ENCODE measurements around the gene SLC25A11.

The SLC25A11 gene

GRCh38 chr17:4968486-4969046 is 28.7 kb upstream of the SLC25A11 start:
- Histone ChIP-seq H3K4me2 (ENCODE audit: low read length, poor library complexity, severe bottlenecking) (peak overlapping the region; percentile 82), H2BK120ac (ENCODE audit: low read depth, low read length) (peak overlapping the region; percentile 74), H3K18ac (ENCODE audit: low read depth in 1 of 2, low read length in 2 of 2) (peak overlapping the region; percentile 87 to 99), H2BK12ac (ENCODE audit: low read length in 2 of 2) (peak overlapping the region; percentile 85 to 89), H2AK5ac (ENCODE audit: low read length, severe bottlenecking) (peak overlapping the region; percentile 75), H2BK5ac (ENCODE audit: low read depth, low read length, poor library complexity, severe bottlenecking) (peak overlapping the region; percentile 39), H3K9ac (ENCODE audit: low read length) (peak overlapping the region; percentile 99), H3K23ac (ENCODE audit: low read length in 2 of 2) (peak overlapping the region in 1 of 2 experiments; percentile 90), H2AFZ (ENCODE audit: low read depth, low read length) (peak overlapping the region; percentile 15), H3K4me1 (ENCODE audit: control insufficient read depth, insufficient read depth, low read depth, low read length) (peaks cover 31% of the 10 kb centered on the region), H3K4me3 (ENCODE audit: insufficient read depth in 1 of 2, low read depth in 1 of 2, low read length in 2 of 2) (peak overlapping the region; percentile 59 to 94), H3K14ac (ENCODE audit: low read length in 2 of 2) (peak overlapping the region in 1 of 2 experiments; percentile 95), H3K27me3 (ENCODE audit: control insufficient read depth in 1 of 2, insufficient read depth in 1 of 2, low read length in 2 of 2) (no peaks in the 10 kb centered on the region), H3K4ac (ENCODE audit: low read depth in 1 of 2, low read length in 2 of 2) (peak overlapping the region; percentile 50 to 97), H3K36me3 (ENCODE audit: control insufficient read depth in 1 of 2, insufficient read depth in 2 of 2, low read depth in 1 of 2, low read length in 2 of 2) (peaks cover 37 to 43% of the 10 kb centered on the region in 2 experiments), H2BK15ac (ENCODE audit: low read depth, poor library complexity, severe bottlenecking) (peak overlapping the region; percentile 99), H3K79me1 (replicated peaks; ENCODE audit: low read length, poor library complexity, severe bottlenecking) (peaks cover 29% of the 10 kb centered on the region), H3K27ac (ENCODE audit: low read length, poor library complexity, severe bottlenecking) (peak overlapping the region; percentile 95), H4K8ac (ENCODE audit: low read length) (peak overlapping the region; percentile 89), H4K91ac (ENCODE audit: low read length) (peak overlapping the region; percentile 97), H3K9me3 (ENCODE audit: control insufficient read depth, low read length) (no peaks in the 10 kb centered on the region)
- 19% methylated on average over 22 of the region's 23 CpGs for WGBS
- peak; percentile 45 for DNase-seq

GRCh38 chr17:4967539-4968485 is 28.0 kb upstream of the SLC25A11 start, which contains the start of gene SPAG7:
Gene SPAG7 (minus strand): TSS chr17:4967817. CDS start chr17:4967804, 13 bp downstream.
- peak; percentile 98 for DNase-seq

GRCh38 chr17:4966844-4967538 is 27.1 kb upstream of the SLC25A11 start:
- Histone ChIP-seq H3K27ac (ENCODE audit: low read length, poor library complexity, severe bottlenecking) (peak overlapping the region; percentile 100), H2BK120ac (ENCODE audit: low read depth, low read length) (peak overlapping the region; percentile 77), H2BK5ac (ENCODE audit: low read depth, low read length, poor library complexity, severe bottlenecking) (peak overlapping the region; percentile 71), H3K18ac (ENCODE audit: low read depth in 1 of 2, low read length in 2 of 2) (peak overlapping the region; percentile 85 to 99), H3K36me3 (ENCODE audit: control insufficient read depth in 1 of 2, insufficient read depth in 2 of 2, low read depth in 1 of 2, low read length in 2 of 2) (peaks cover 21 to 30% of the 10 kb centered on the region in 2 experiments), H3K79me1 (replicated peaks; ENCODE audit: low read length, poor library complexity, severe bottlenecking) (peaks cover 25% of the 10 kb centered on the region), H3K14ac (ENCODE audit: low read length in 2 of 2) (peak overlapping the region in 1 of 2 experiments; percentile 93), H3K4me3 (ENCODE audit: insufficient read depth in 1 of 2, low read depth in 1 of 2, low read length in 2 of 2) (peak overlapping the region; percentile 64 to 94), H3K4ac (ENCODE audit: low read depth in 1 of 2, low read length in 2 of 2) (peak overlapping the region; percentile 94 to 97), H3K27me3 (ENCODE audit: control insufficient read depth in 1 of 2, insufficient read depth in 1 of 2, low read length in 2 of 2) (no peaks in the 10 kb centered on the region), H3K23ac (ENCODE audit: low read length in 2 of 2) (peak overlapping the region in 1 of 2 experiments; percentile 47), H3K4me1 (ENCODE audit: control insufficient read depth, insufficient read depth, low read depth, low read length) (peaks cover 31% of the 10 kb centered on the region), H2AK5ac (ENCODE audit: low read length, severe bottlenecking) (peak overlapping the region; percentile 90), H3K9ac (ENCODE audit: low read length) (peak overlapping the region; percentile 99), H2BK15ac (ENCODE audit: low read depth, poor library complexity, severe bottlenecking) (no peak overlapping the region), H3K9me3 (ENCODE audit: control insufficient read depth, low read length) (no peaks in the 10 kb centered on the region), H2AFZ (ENCODE audit: low read depth, low read length) (peak overlapping the region; percentile 64), H4K91ac (ENCODE audit: low read length) (peak overlapping the region; percentile 91), H3K4me2 (ENCODE audit: low read length, poor library complexity, severe bottlenecking) (peak overlapping the region; percentile 83), H2BK12ac (ENCODE audit: low read length in 2 of 2) (peak overlapping the region; percentile 14 to 80), H4K8ac (ENCODE audit: low read length) (peak overlapping the region; percentile 74)
- peak; percentile 100 for DNase-seq
- WGBS = under 1% methylated on average over 32 of the region's 42 CpGs

More at GRCh38 chr17:4967539-4968485, 28.0 kb upstream of the SLC25A11 start, which contains the start of gene SPAG7:
- Histone ChIP-seq H2AK5ac (ENCODE audit: low read length, severe bottlenecking) (peak within 1 kb of the TSS; percentile 90), H3K23ac (ENCODE audit: low read length in 2 of 2) (peak within 1 kb of the TSS in 1 of 2 experiments; percentile 47), H3K14ac (ENCODE audit: low read length in 2 of 2) (peak within 1 kb of the TSS in 1 of 2 experiments; percentile 95), H3K4me1 (ENCODE audit: control insufficient read depth, insufficient read depth, low read depth, low read length) (peaks cover 31% of the 10 kb centered on the region), H2BK5ac (ENCODE audit: low read depth, low read length, poor library complexity, severe bottlenecking) (peak within 1 kb of the TSS; percentile 96), H3K18ac (ENCODE audit: low read depth in 1 of 2, low read length in 2 of 2) (peak within 1 kb of the TSS; percentile 94 to 99), H2BK12ac (ENCODE audit: low read length in 2 of 2) (peak within 1 kb of the TSS; percentile 80 to 85), H3K4ac (ENCODE audit: low read depth in 1 of 2, low read length in 2 of 2) (peak within 1 kb of the TSS; percentile 97), H2BK15ac (ENCODE audit: low read depth, poor library complexity, severe bottlenecking) (peak within 1 kb of the TSS; percentile 100), H2AFZ (ENCODE audit: low read depth, low read length) (peak within 1 kb of the TSS; percentile 64), H4K91ac (ENCODE audit: low read length) (peak within 1 kb of the TSS; percentile 97), H3K4me3 (ENCODE audit: insufficient read depth in 1 of 2, low read depth in 1 of 2, low read length in 2 of 2) (peak within 1 kb of the TSS; percentile 66 to 94), H3K36me3 (ENCODE audit: control insufficient read depth in 1 of 2, insufficient read depth in 2 of 2, low read depth in 1 of 2, low read length in 2 of 2) (peaks cover 29 to 38% of the 10 kb centered on the region in 2 experiments), H3K9ac (ENCODE audit: low read length) (peak within 1 kb of the TSS; percentile 99), H3K27ac (ENCODE audit: low read length, poor library complexity, severe bottlenecking) (peak within 1 kb of the TSS; percentile 100), H3K79me1 (replicated peaks; ENCODE audit: low read length, poor library complexity, severe bottlenecking) (peaks cover 26% of the 10 kb centered on the region), H3K27me3 (ENCODE audit: control insufficient read depth in 1 of 2, insufficient read depth in 1 of 2, low read length in 2 of 2) (no peaks in the 10 kb centered on the region), H2BK120ac (ENCODE audit: low read depth, low read length) (peak within 1 kb of the TSS; percentile 92), H4K8ac (ENCODE audit: low read length) (peak within 1 kb of the TSS; percentile 98), H3K9me3 (ENCODE audit: control insufficient read depth, low read length) (no peaks in the 10 kb centered on the region), H3K4me2 (ENCODE audit: low read length, poor library complexity, severe bottlenecking) (peak within 1 kb of the TSS; percentile 83)
- under 1% methylated on average over 66 of the region's 66 CpGs for WGBS

Measured in mesenchymal stem cell (in vitro differentiated cells and primary cell).